ENCODE measurements around the gene LRP1-AS.

Gene LRP1-AS

GRCh38 chr12:57158665-57159064, 11.2 kb upstream of the LRP1-AS start:
- DNase-seq: no peak

- DNase-seq: no peak
Measured at GRCh38 chr12:57158186-57158585, 10.8 kb upstream of the LRP1-AS start.

- no peak for DNase-seq
Measured at GRCh38 chr12:57157588-57158173, 10.3 kb upstream of the LRP1-AS start.

GRCh38 chr12:57156701-57157403, 9.4 kb upstream of the LRP1-AS start:
- DNase-seq: no peak

- no peak for DNase-seq
Measured at GRCh38 chr12:57154804-57155434, 7.5 kb upstream of the LRP1-AS start.

- DNase-seq: no peak
Measured at GRCh38 chr12:57154076-57154475, 6.7 kb upstream of the LRP1-AS start.

GRCh38 chr12:57153415-57153997, 6.1 kb upstream of the LRP1-AS start:
- no peak for DNase-seq

GRCh38 chr12:57152639-57153038, 5.2 kb upstream of the LRP1-AS start:
- no peak for DNase-seq

GRCh38 chr12:57151741-57152630, 4.6 kb upstream of the LRP1-AS start:
- DNase-seq: no peak

- DNase-seq: no peak
Measured at GRCh38 chr12:57150400-57151000, 3.1 kb upstream of the LRP1-AS start.

GRCh38 chr12:57149245-57149900, 2.0 kb upstream of the LRP1-AS start:
- no peak for DNase-seq

- no peak for DNase-seq
Measured at GRCh38 chr12:57148469-57149244, 1.2 kb upstream of the LRP1-AS start.

- DNase-seq: no peak
Measured at GRCh38 chr12:57146092-57146491, 1.3 kb downstream of the LRP1-AS start.

GRCh38 chr12:57145460-57146059, 1.9 kb downstream of the LRP1-AS start:
- no peak for DNase-seq

GRCh38 chr12:57143454-57143853, 4.0 kb downstream of the LRP1-AS start:
- no peak for DNase-seq

- no peak for DNase-seq
Measured at GRCh38 chr12:57142727-57143126, 4.7 kb downstream of the LRP1-AS start.

GRCh38 chr12:57142121-57142520, 5.3 kb downstream of the LRP1-AS start:
- no peak for DNase-seq

GRCh38 chr12:57141249-57141648, 6.2 kb downstream of the LRP1-AS start:
- DNase-seq: no peak

- no peak for DNase-seq
Measured at GRCh38 chr12:57139796-57140649, 7.4 kb downstream of the LRP1-AS start.
